ENCODE data around the gene TBC1D2. TPM values are rescaled to one million over a fixed set of nuclear protein-coding genes. Genes with fewer than 3 reads are reported as not detected.

The TBC1D2 gene
- total and polyA plus RNA-seq, 2 of the 13 experiments (the other 11 are each of a cell fraction or from before 2014, with no cell fraction given): 2.0 to 2.8 TPM

GRCh38 chr9:98255578-98256296 lies at the start of gene TBC1D2 (continued):
- TF ChIP-seq HDAC6 (IDR thresholded peaks at IDR 0.05; ENCODE audit: low read depth, low read length) (no peak), HOXA9 (CRISPR knock-in tag; IDR thresholded peaks at IDR 0.05; ENCODE audit: borderline replicate concordance) (no peak; the same call in 1 of the 2 replicates), ZNF383 (CRISPR knock-in tag; IDR thresholded peaks at IDR 0.05; ENCODE audit: borderline replicate concordance) (no peak), HINFP (CRISPR knock-in tag; IDR thresholded peaks at IDR 0.05; ENCODE audit: low read depth) (peak; percentile 64), ZNF556 (CRISPR knock-in tag; IDR thresholded peaks at IDR 0.05; ENCODE audit: borderline replicate concordance) (peak; percentile 55; the same call in 1 of the 2 replicates), TEAD2 (CRISPR knock-in tag; IDR thresholded peaks at IDR 0.05) (no peak), NBN (conservative IDR thresholded peaks at IDR 0.05) (no peak), PRDM10 (CRISPR knock-in tag; IDR thresholded peaks at IDR 0.05; ENCODE audit: low read depth) (peak; percentile 59; the same call in 1 of the 2 replicates), NFE2 (CRISPR knock-in tag; IDR thresholded peaks at IDR 0.05) (no peak), ATAD3A (CRISPR knock-in tag; IDR thresholded peaks at IDR 0.05) (no peak), ZNF782 (CRISPR knock-in tag; IDR thresholded peaks at IDR 0.05; ENCODE audit: borderline replicate concordance) (0 out of 2 replicates have a peak, but pooled peaks have one; percentile 41), ZBTB8A (CRISPR knock-in tag; IDR thresholded peaks at IDR 0.05; ENCODE audit: borderline replicate concordance, low read depth) (peak; percentile 79; the same call in 1 of the 2 replicates), ZNF468 (CRISPR knock-in tag; IDR thresholded peaks at IDR 0.05) (0 out of 2 replicates have a peak, but pooled peaks have one; percentile 57), SMAD9 (CRISPR knock-in tag; IDR thresholded peaks at IDR 0.05) (no peak), DNMT3B (CRISPR knock-in tag; conservative IDR thresholded peaks at IDR 0.05) (no peak), ZFYVE20 (CRISPR knock-in tag; IDR thresholded peaks at IDR 0.05; ENCODE audit: borderline replicate concordance, low read depth) (no peak), ZNF101 (CRISPR knock-in tag; IDR thresholded peaks at IDR 0.05; ENCODE audit: borderline replicate concordance, low read depth) (no peak), BRD4 (CRISPR knock-in tag; IDR thresholded peaks at IDR 0.05) (peak; percentile 76; the same call in 1 of the 2 replicates), KLF15 (CRISPR knock-in tag; IDR thresholded peaks at IDR 0.05; ENCODE audit: borderline replicate concordance) (no peak), NR2C2 (CRISPR knock-in tag; IDR thresholded peaks at IDR 0.05; ENCODE audit: borderline replicate concordance) (peak; percentile 87), KLF13 (CRISPR knock-in tag; IDR thresholded peaks at IDR 0.05) (0 out of 2 replicates have a peak, but pooled peaks have one; percentile 60), MTERF4 (CRISPR knock-in tag; IDR thresholded peaks at IDR 0.05) (no peak), ZBTB1 (CRISPR knock-in tag; IDR thresholded peaks at IDR 0.05; ENCODE audit: borderline replicate concordance) (no peak), ZBTB7A (CRISPR knock-in tag; IDR thresholded peaks at IDR 0.05) (no peak)

All from HepG2 (cell line).